H1 (cell line): ENCODE results near the gene CCDC192.

Experiments
- ASH2L ChIP-seq: fragments of 200-600, 300-600 bp; sonication (generic); IDR thresholded peaks from one replicate; pipeline ENCODE4 v1.7.1; 2017; ENCODE audit warnings: low read length
- CHD2 ChIP-seq: IDR thresholded peaks from 2 replicates; pipeline ENCODE4 v1.6.1; 2012; ENCODE audit warnings: low read length, improper control_type of control experiment
- EP300 ChIP-seq, 2 experiments: IDR thresholded peaks; 1 replicate in 1 of 2; 2 replicates in 1 of 2; pipeline ENCODE4 v1.6.1; 2011 to 2012; ENCODE audit warnings: low read depth in 2 of 2, low read length in 2 of 2, mild to moderate bottlenecking in 2 of 2, borderline replicate concordance in 1 of 2, inconsistent platforms in 1 of 2, moderate library complexity in 1 of 2
- JUND ChIP-seq: IDR thresholded peaks from 2 replicates; pipeline ENCODE4 v1.6.1; 2011; ENCODE audit warnings: mild to moderate bottlenecking, improper control_type of control experiment, low read length
- POLR2AphosphoS5 ChIP-seq: IDR thresholded peaks from 2 replicates; pipeline ENCODE4 v1.6.1; 2011; ENCODE audit warnings: low read depth, low read length
- RAD21 ChIP-seq, 2 experiments: IDR thresholded peaks in 1 of 2; conservative IDR thresholded peaks in 1 of 2; 2 replicates each; pipeline ENCODE4 v1.6.1; 2011; ENCODE audit warnings: low read depth in 2 of 2, low read length in 2 of 2, improper control_type of control experiment in 1 of 2, inconsistent platforms in 1 of 2, mild to moderate bottlenecking in 1 of 2, moderate library complexity in 1 of 2
- RNF2 ChIP-seq: fragments of 200-900, 300-1000 bp; sonication (generic); IDR thresholded peaks from 2 replicates; pipeline ENCODE4 v1.7.1; 2016; ENCODE audit warnings: borderline replicate concordance, low read depth, mild to moderate bottlenecking, antibody characterized with exemption, low read length; ENCODE audit not compliant: poor library complexity, severe bottlenecking; ENCODE audit errors: missing control alignments
- RXRA ChIP-seq: IDR thresholded peaks from 2 replicates; pipeline ENCODE4 v1.6.1; 2011; ENCODE audit warnings: low read depth, mild to moderate bottlenecking, low read length, moderate library complexity; ENCODE audit not compliant: insufficient read depth
- SRF ChIP-seq: IDR thresholded peaks from 2 replicates; pipeline ENCODE4 v1.6.1; 2011; ENCODE audit warnings: mild to moderate bottlenecking, low read depth, low read length, moderate library complexity
- TEAD4 ChIP-seq: IDR thresholded peaks from 2 replicates; pipeline ENCODE4 v1.6.1; 2012; ENCODE audit warnings: low read depth, low read length, inconsistent platforms, mixed read lengths
- YY1 ChIP-seq: IDR thresholded peaks from 2 replicates; pipeline ENCODE4 v1.6.1; 2011; ENCODE audit warnings: low read depth, mild to moderate bottlenecking, low read length
- TF ChIP-seq, protein P1 (sequence below), 3 experiments: IDR thresholded peaks; 1 replicate in 2 of 3; 2 replicates in 1 of 3; pipeline versions ENCODE4 v1.5.1 to v1.6.1; 2011; ENCODE audit warnings: low read length in 3 of 3, mild to moderate bottlenecking in 3 of 3, inconsistent platforms in 2 of 3, low read depth in 1 of 3, moderate library complexity in 1 of 3; ENCODE audit not compliant: insufficient read depth in 1 of 3; ENCODE audit errors: control extremely low read depth in 1 of 3

DNA sequence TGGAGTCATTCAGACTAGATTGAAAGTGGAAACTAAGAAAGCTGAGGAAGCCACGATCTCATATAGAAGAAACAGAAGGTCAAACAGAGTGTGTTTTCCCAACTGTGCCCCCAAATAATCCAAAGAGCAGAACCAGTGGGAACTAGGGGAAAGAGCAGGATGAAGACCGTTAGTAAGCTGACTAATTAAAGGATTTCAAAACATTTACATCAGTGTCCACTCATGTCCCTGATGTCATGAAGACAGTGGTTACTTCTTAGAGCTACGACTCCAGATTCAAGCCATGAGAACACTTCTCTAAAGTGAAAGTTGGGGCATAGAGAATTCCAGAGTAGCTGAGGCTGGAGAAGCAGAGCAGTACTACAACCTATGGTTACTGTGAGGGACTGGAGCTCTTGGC is 260.7 kb downstream of the CCDC192 start:
- no peak for TF ChIP-seq JUND
- no peak for TF ChIP-seq TEAD4
- TF ChIP-seq, protein P1, sequence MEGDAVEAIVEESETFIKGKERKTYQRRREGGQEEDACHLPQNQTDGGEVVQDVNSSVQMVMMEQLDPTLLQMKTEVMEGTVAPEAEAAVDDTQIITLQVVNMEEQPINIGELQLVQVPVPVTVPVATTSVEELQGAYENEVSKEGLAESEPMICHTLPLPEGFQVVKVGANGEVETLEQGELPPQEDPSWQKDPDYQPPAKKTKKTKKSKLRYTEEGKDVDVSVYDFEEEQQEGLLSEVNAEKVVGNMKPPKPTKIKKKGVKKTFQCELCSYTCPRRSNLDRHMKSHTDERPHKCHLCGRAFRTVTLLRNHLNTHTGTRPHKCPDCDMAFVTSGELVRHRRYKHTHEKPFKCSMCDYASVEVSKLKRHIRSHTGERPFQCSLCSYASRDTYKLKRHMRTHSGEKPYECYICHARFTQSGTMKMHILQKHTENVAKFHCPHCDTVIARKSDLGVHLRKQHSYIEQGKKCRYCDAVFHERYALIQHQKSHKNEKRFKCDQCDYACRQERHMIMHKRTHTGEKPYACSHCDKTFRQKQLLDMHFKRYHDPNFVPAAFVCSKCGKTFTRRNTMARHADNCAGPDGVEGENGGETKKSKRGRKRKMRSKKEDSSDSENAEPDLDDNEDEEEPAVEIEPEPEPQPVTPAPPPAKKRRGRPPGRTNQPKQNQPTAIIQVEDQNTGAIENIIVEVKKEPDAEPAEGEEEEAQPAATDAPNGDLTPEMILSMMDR (IDR thresholded peaks at IDR 0.05; ENCODE audit: control extremely low read depth in 1 of 3, insufficient read depth in 1 of 3, low read depth in 1 of 3, low read length in 3 of 3) = no peak
- TF ChIP-seq RNF2 = no peak
- TF ChIP-seq POLR2AphosphoS5 = no peak
- no peak for TF ChIP-seq CHD2
- no peak for TF ChIP-seq RXRA
- no peak for TF ChIP-seq YY1
- no peak for TF ChIP-seq SRF
- TF ChIP-seq EP300 (IDR thresholded peaks at IDR 0.05; ENCODE audit: borderline replicate concordance in 1 of 2, low read depth in 2 of 2, low read length in 2 of 2) = no peak
- TF ChIP-seq ASH2L = no peak
- TF ChIP-seq RAD21 (IDR thresholded peaks at IDR 0.05 in 1 of 2, conservative IDR thresholded peaks at IDR 0.05 in 1 of 2; ENCODE audit: low read depth in 2 of 2, low read length in 2 of 2) = no peak
